ENCODE results near the gene RTP4.

Gene RTP4

GRCh38 chr3:187368251-187369088, at the start of gene RTP4:
RTP4 (plus strand) TSS chr3:187368385; CDS start chr3:187368442, 57 bp downstream.
- peak in 11 of 14 donors; percentile 7 to 68 (median 53) for DNase-seq

GRCh38 chr3:187318819-187319616, 49.2 kb upstream of the RTP4 start:
- peak in 8 of 14 donors; percentile 4 to 28 (median 14) for DNase-seq

- peak in 11 of 14 donors; percentile 2 to 64 (median 31) for DNase-seq
These were observed 48.4 kb upstream of the RTP4 start for GRCh38 chr3:187319699-187320302.

- DNase-seq, result no peak
These were observed 46.4 kb upstream of the RTP4 start for GRCh38 chr3:187321766-187322165.

- no peak for DNase-seq
These were observed 45.9 kb upstream of the RTP4 start for GRCh38 chr3:187322291-187322690.

GRCh38 chr3:187323091-187323490, 45.1 kb upstream of the RTP4 start:
- DNase-seq, result no peak

GRCh38 chr3:187325632-187326031, 42.6 kb upstream of the RTP4 start:
- DNase-seq, result no peak

- no peak for DNase-seq
These were observed 40.3 kb upstream of the RTP4 start for GRCh38 chr3:187327845-187328244.

GRCh38 chr3:187328691-187329090, 39.5 kb upstream of the RTP4 start:
- DNase-seq, result no peak

GRCh38 chr3:187334904-187335303, 33.3 kb upstream of the RTP4 start:
- DNase-seq, result no peak

- no peak for DNase-seq
These were observed 31.9 kb upstream of the RTP4 start for GRCh38 chr3:187336322-187336721.

GRCh38 chr3:187340578-187340977, 27.6 kb upstream of the RTP4 start:
- DNase-seq, result no peak

- no peak for DNase-seq
These were observed 25.9 kb upstream of the RTP4 start for GRCh38 chr3:187342255-187342654.

- no peak for DNase-seq
These were observed 24.5 kb upstream of the RTP4 start for GRCh38 chr3:187343670-187344069.

- DNase-seq, result no peak
These were observed 15.3 kb upstream of the RTP4 start for GRCh38 chr3:187352581-187353575.

- no peak for DNase-seq
These were observed 10.1 kb upstream of the RTP4 start for GRCh38 chr3:187358068-187358467.

GRCh38 chr3:187359798-187360486, 8.2 kb upstream of the RTP4 start:
- DNase-seq, result no peak

GRCh38 chr3:187360596-187360995, 7.6 kb upstream of the RTP4 start:
- DNase-seq, result peak in 2 of 14 donors; percentile 6 to 8

- DNase-seq, result no peak
These were observed 6.3 kb upstream of the RTP4 start for GRCh38 chr3:187361835-187362234.

- DNase-seq, result peak in 5 of 14 donors; percentile 11 to 39 (median 29)
These were observed 553 bp upstream of the RTP4 start for GRCh38 chr3:187367561-187368103.

- no peak for DNase-seq
These were observed 883 bp downstream of the RTP4 start for GRCh38 chr3:187369089-187369447.
